Measurements from ENCODE around the gene MEIS3. TPM values are rescaled to one million over a fixed set of nuclear protein-coding genes. Genes with fewer than 3 reads are reported as not detected.
"Not testable (repeated sequence)": the region's sequence is repeated elsewhere in the genome, so short reads cannot be mapped to it uniquely, and the experiment has no call there.

Gene MEIS3
- total and polyA plus RNA-seq, 4 donors = 3.8 to 10.2 (median 7.9) TPM

DNA sequence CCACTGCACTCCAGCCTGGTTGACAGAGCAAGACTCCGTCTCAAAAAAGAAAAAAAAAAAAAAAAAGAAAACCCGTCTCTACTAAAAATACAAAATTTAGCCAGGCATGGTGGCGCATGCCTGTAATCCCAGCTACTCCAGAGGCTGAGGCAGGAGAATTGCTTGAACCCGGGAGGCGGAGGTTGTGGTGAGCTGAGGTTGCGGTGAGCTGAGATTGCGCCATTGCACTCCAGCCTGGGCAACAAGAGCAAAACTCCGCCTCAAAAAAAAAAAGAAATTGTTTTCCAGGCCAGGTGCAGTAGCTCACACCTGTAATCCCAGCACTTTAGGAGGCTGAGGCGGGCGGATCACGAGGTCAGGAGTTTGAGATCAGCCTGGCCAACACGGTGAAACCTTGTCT lies 32.7 kb downstream of the MEIS3 start:
- not testable (repeated sequence) for DNase-seq; H3K9ac ChIP-seq (ENCODE audit: insufficient read depth in 1 of 2, low read length in 2 of 2); H3K9me3 ChIP-seq (ENCODE audit: control insufficient read depth in 4 of 4, insufficient read depth in 3 of 4, low read length in 3 of 4); H3K4me3 ChIP-seq; ATAC-seq (ENCODE audit: insufficient read depth, low FRiP score); H3K27ac ChIP-seq (ENCODE audit: low read depth in 1 of 2, low read length in 1 of 2); H3K4me1 ChIP-seq (ENCODE audit: control insufficient read depth in 5 of 5, insufficient read depth in 5 of 5, low read length in 5 of 5); H3K27me3 ChIP-seq (ENCODE audit: control insufficient read depth in 3 of 3, insufficient read depth in 3 of 3, low read length in 2 of 3); H3K36me3 ChIP-seq (ENCODE audit: control insufficient read depth in 4 of 4, insufficient read depth in 4 of 4, low read length in 4 of 4)
- WGBS, 2 donors = 63 to 84% methylated on average over 12 of the region's 12 CpGs

DNA sequence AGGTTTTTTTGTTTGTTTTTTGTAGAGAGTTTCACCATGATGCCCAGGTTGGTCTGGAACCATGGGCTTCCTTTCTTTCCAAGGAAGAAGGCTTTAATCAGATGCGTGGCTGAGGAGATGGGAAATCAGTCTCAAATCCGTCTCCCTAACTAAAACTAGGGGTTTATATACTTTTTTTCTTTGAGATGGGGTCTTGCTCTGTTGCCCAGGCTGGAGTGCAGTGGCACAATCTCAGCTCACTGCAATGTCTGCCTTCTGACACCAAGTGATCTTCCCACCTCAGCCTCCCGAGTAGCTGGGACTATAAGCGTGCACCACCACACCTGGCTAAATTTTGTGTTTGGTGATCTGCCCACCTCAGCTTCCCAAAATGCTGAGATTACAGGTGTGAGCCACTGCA lies 34.8 kb downstream of the MEIS3 start:
- H3K4me3 ChIP-seq; H3K27me3 ChIP-seq (ENCODE audit: control insufficient read depth in 3 of 3, insufficient read depth in 3 of 3, low read length in 2 of 3); H3K27ac ChIP-seq (ENCODE audit: low read depth in 1 of 2, low read length in 1 of 2); H3K9ac ChIP-seq (ENCODE audit: insufficient read depth in 1 of 2, low read length in 2 of 2); ATAC-seq (ENCODE audit: insufficient read depth, low FRiP score); H3K4me1 ChIP-seq (ENCODE audit: control insufficient read depth in 5 of 5, insufficient read depth in 5 of 5, low read length in 5 of 5); H3K9me3 ChIP-seq (ENCODE audit: control insufficient read depth in 4 of 4, insufficient read depth in 3 of 4, low read length in 3 of 4); DNase-seq: not testable (repeated sequence)
- H3K36me3 ChIP-seq (ENCODE audit: control insufficient read depth in 4 of 4, insufficient read depth in 4 of 4, low read length in 4 of 4) = peaks cover 12 to 27% (median 16%) of the 10 kb centered on the region in 4 donors
- WGBS, 2 donors = 86 to 96% methylated on average over 4 of the region's 4 CpGs

DNA sequence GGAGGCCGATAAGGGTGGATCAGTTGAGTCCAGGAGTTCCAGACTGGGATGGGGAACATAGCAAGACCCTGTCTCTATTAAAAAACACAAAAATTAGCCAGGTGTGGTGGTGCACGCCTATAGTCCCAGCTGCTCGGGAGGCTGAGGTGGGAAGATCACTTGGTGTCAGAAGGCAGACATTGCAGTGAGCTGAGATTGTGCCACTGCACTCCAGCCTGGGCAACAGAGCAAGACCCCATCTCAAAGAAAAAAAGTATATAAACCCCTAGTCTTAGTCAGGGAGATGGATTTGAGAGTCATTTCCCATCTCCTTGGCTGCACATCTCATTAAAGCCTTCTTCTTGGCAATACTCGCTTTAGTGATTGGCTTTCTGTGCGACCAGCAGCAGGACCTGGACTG lies 35.4 kb downstream of the MEIS3 start:
- not testable (repeated sequence) for H3K9me3 ChIP-seq (ENCODE audit: control insufficient read depth in 4 of 4, insufficient read depth in 3 of 4, low read length in 3 of 4); H3K27ac ChIP-seq (ENCODE audit: low read depth in 1 of 2, low read length in 1 of 2); ATAC-seq (ENCODE audit: insufficient read depth, low FRiP score); H3K27me3 ChIP-seq (ENCODE audit: control insufficient read depth in 3 of 3, insufficient read depth in 3 of 3, low read length in 2 of 3); H3K4me3 ChIP-seq; H3K9ac ChIP-seq (ENCODE audit: insufficient read depth in 1 of 2, low read length in 2 of 2); DNase-seq; H3K4me1 ChIP-seq (ENCODE audit: control insufficient read depth in 5 of 5, insufficient read depth in 5 of 5, low read length in 5 of 5)
- H3K36me3 ChIP-seq (ENCODE audit: control insufficient read depth in 4 of 4, insufficient read depth in 4 of 4, low read length in 4 of 4) = peaks cover 12 to 31% (median 19%) of the 10 kb centered on the region in 4 donors
- 92 to 93% methylated on average over 5 of the region's 5 CpGs for WGBS, 2 donors

DNA sequence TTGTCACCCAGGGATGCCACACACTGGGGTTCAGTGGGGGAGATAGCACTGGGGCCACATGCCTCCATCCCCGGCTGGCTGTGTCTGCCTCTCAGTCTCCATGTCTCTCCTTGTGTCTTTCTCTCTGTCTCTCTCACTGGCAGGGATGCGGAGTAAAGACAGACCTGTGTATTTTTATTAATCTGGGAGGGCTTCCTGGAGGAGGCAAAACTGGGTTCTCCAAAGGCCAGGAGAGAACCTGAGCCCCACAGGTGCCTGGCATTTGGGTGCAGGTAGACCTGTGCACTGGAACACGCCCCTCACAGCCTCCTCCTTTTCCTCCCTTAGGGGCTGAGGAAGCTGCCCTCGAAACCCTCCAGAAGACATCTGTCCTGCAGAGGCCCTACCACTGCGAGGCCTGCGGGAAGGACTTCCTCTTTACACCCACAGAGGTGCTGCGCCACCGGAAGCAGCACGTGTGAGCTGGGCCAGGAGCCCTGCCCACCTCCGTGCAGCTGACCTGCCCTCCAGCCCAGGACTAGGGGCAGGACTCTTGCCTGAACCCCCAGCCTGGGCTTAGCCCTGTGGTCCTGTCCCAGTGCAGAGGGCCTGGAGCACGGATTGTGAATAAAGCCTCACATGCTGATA lies 37.6 kb downstream of the MEIS3 start:
- Histone ChIP-seq H3K27me3 (ENCODE audit: control insufficient read depth in 3 of 3, insufficient read depth in 3 of 3, low read length in 2 of 3) (no peaks in the 10 kb centered on the region), H3K9ac (ENCODE audit: insufficient read depth in 1 of 2, low read length in 2 of 2) (no peak overlapping the region), H3K4me3 (no peak overlapping the region), H3K4me1 (ENCODE audit: control insufficient read depth in 5 of 5, insufficient read depth in 5 of 5, low read length in 5 of 5) (no peaks in the 10 kb centered on the region), H3K36me3 (ENCODE audit: control insufficient read depth in 4 of 4, insufficient read depth in 4 of 4, low read length in 4 of 4) (peaks cover 12 to 47% (median 23%) of the 10 kb centered on the region in 4 donors), H3K27ac (ENCODE audit: low read depth in 1 of 2, low read length in 1 of 2) (no peak overlapping the region), H3K9me3 (ENCODE audit: control insufficient read depth in 4 of 4, insufficient read depth in 3 of 4, low read length in 3 of 4) (peaks cover 0 to 5% (median 0%) of the 10 kb centered on the region in 4 donors)
- ATAC-seq (ENCODE audit: insufficient read depth, low FRiP score) (no peak), DNase-seq (no peak)
- TF ChIP-seq, protein P1, sequence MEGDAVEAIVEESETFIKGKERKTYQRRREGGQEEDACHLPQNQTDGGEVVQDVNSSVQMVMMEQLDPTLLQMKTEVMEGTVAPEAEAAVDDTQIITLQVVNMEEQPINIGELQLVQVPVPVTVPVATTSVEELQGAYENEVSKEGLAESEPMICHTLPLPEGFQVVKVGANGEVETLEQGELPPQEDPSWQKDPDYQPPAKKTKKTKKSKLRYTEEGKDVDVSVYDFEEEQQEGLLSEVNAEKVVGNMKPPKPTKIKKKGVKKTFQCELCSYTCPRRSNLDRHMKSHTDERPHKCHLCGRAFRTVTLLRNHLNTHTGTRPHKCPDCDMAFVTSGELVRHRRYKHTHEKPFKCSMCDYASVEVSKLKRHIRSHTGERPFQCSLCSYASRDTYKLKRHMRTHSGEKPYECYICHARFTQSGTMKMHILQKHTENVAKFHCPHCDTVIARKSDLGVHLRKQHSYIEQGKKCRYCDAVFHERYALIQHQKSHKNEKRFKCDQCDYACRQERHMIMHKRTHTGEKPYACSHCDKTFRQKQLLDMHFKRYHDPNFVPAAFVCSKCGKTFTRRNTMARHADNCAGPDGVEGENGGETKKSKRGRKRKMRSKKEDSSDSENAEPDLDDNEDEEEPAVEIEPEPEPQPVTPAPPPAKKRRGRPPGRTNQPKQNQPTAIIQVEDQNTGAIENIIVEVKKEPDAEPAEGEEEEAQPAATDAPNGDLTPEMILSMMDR (IDR thresholded peaks at IDR 0.05; ENCODE audit: control extremely low read depth, extremely low read depth) = no peak
- 32 to 71% methylated on average over 11 of the region's 11 CpGs for WGBS, 2 donors

DNA sequence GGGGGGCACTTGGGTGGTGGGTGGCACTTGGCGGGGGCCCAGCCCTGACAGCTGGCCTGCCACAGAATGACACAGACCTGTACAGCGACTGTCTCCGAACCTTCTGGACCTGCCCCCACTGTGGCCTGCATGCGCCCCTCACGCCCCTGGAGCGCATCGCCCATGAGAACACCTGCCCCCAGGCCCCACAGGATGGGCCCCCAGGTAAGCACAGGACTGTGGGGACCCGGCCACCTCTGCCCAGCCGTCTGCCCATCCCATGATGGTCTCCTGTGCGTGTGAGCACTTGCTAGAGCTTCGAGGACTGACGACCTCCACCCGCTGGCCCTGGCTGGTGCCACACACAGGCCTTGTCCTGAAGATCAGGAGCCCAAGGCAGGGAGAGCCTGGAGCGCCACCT lies 38.2 kb downstream of the MEIS3 start:
- peaks cover 13 to 54% (median 25%) of the 10 kb centered on the region in 4 donors for H3K36me3 ChIP-seq (ENCODE audit: control insufficient read depth in 4 of 4, insufficient read depth in 4 of 4, low read length in 4 of 4)
- 94 to 96% methylated on average over 12 to 14 of the region's 14 CpGs for WGBS, 2 donors
- H3K9ac ChIP-seq (ENCODE audit: insufficient read depth in 1 of 2, low read length in 2 of 2) = no peak overlapping the region
- ATAC-seq (ENCODE audit: insufficient read depth, low FRiP score) (no peak), DNase-seq (no peak)
- H3K27me3 ChIP-seq (ENCODE audit: control insufficient read depth in 3 of 3, insufficient read depth in 3 of 3, low read length in 2 of 3) = no peaks in the 10 kb centered on the region
- no peaks in the 10 kb centered on the region for H3K4me1 ChIP-seq (ENCODE audit: control insufficient read depth in 5 of 5, insufficient read depth in 5 of 5, low read length in 5 of 5)
- H3K4me3 ChIP-seq = no peak overlapping the region
- no peak overlapping the region for H3K27ac ChIP-seq (ENCODE audit: low read depth in 1 of 2, low read length in 1 of 2)
- TF ChIP-seq, protein P1 (IDR thresholded peaks at IDR 0.05; ENCODE audit: control extremely low read depth, extremely low read depth) = no peak
- peaks cover 0 to 5% (median 0%) of the 10 kb centered on the region in 4 donors for H3K9me3 ChIP-seq (ENCODE audit: control insufficient read depth in 4 of 4, insufficient read depth in 3 of 4, low read length in 3 of 4)
